ENCODE data around the gene ACTN4. TPM values are rescaled to one million over a fixed set of nuclear protein-coding genes. Genes with fewer than 3 reads are reported as not detected.
A peak's percentile ranks its signal among the peaks of the same experiment; 100 is the strongest.
"Not testable (repeated sequence)": the region's sequence is repeated elsewhere in the genome, so short reads cannot be mapped to it uniquely, and the experiment has no call there.

The ACTN4 gene
- total RNA-seq, 1 donor from 2014 or later = 454 TPM

- Histone ChIP-seq H3K4me1 (peaks cover 10% of the 10 kb centered on the region), H3K4me3 (no peak overlapping the region), H3K36me3 (peaks cover 98% of the 10 kb centered on the region), H3K9me3 (no peaks in the 10 kb centered on the region), H3K27ac (no peak overlapping the region), H3K27me3 (ENCODE audit: low read depth) (no peaks in the 10 kb centered on the region)
- TF ChIP-seq, protein P1, sequence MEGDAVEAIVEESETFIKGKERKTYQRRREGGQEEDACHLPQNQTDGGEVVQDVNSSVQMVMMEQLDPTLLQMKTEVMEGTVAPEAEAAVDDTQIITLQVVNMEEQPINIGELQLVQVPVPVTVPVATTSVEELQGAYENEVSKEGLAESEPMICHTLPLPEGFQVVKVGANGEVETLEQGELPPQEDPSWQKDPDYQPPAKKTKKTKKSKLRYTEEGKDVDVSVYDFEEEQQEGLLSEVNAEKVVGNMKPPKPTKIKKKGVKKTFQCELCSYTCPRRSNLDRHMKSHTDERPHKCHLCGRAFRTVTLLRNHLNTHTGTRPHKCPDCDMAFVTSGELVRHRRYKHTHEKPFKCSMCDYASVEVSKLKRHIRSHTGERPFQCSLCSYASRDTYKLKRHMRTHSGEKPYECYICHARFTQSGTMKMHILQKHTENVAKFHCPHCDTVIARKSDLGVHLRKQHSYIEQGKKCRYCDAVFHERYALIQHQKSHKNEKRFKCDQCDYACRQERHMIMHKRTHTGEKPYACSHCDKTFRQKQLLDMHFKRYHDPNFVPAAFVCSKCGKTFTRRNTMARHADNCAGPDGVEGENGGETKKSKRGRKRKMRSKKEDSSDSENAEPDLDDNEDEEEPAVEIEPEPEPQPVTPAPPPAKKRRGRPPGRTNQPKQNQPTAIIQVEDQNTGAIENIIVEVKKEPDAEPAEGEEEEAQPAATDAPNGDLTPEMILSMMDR (IDR thresholded peaks at IDR 0.05) = no peak
- ATAC-seq = no peak
- intact Hi-C loops (cut with DNase I) = no loop called here
- no peak for DNase-seq
Measured at GRCh38 chr19:38624822-38625221, 22.6 kb upstream of the ACTN4 start.

GRCh38 chr19:38626401-38626800 is 21.0 kb upstream of the ACTN4 start:
- peaks cover 6% of the 10 kb centered on the region for H3K4me1 ChIP-seq
- no peaks in the 10 kb centered on the region for H3K9me3 ChIP-seq
- ATAC-seq = no peak
- no peak for DNase-seq
- peaks cover 98% of the 10 kb centered on the region for H3K36me3 ChIP-seq
- no peak overlapping the region for H3K4me3 ChIP-seq
- intact Hi-C loops (cut with DNase I) = no loop called here
- H3K27ac ChIP-seq = no peak overlapping the region
- TF ChIP-seq, protein P1 (IDR thresholded peaks at IDR 0.05) = no peak
- no peaks in the 10 kb centered on the region for H3K27me3 ChIP-seq (ENCODE audit: low read depth)

DNA sequence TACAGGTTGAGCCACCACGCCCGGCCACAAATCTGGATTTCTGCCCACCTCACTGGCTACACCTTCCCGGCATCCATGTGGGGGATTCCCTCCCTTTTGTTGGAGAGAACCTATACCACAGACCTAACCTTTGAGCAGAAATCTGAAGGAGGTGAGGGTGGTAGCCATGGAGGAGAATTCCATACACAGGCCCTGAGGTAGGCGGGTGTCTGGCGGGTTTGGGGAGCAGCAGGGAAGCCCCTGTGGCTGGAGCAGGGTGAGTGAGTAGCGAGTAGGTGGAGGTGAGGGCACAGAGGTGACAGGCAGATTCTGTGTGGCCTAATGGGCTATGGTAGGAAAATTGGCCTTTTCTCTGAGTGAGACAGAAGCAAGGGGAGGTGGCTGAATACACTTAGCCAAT is 17.9 kb upstream of the ACTN4 start:
- intact Hi-C loops (cut with DNase I) = no loop called here
- peaks cover 87% of the 10 kb centered on the region for H3K36me3 ChIP-seq

GRCh38 chr19:38631301-38631700 is 16.1 kb upstream of the ACTN4 start:
- H3K27ac ChIP-seq; H3K4me3 ChIP-seq; intact Hi-C loops (cut with DNase I); H3K27me3 ChIP-seq (ENCODE audit: low read depth); DNase-seq; H3K9me3 ChIP-seq; ATAC-seq: not testable (repeated sequence)
- Histone ChIP-seq H3K36me3 (peaks cover 87% of the 10 kb centered on the region), H3K4me1 (peaks cover 32% of the 10 kb centered on the region)

More for the DNA sequence above, 17.9 kb upstream of the ACTN4 start:
- no peak for DNase-seq
- TF ChIP-seq, protein P1 (IDR thresholded peaks at IDR 0.05) = no peak
- peaks cover 18% of the 10 kb centered on the region for H3K4me1 ChIP-seq
- no peaks in the 10 kb centered on the region for H3K27me3 ChIP-seq (ENCODE audit: low read depth)
- no peaks in the 10 kb centered on the region for H3K9me3 ChIP-seq
- no peak overlapping the region for H3K27ac ChIP-seq
- H3K4me3 ChIP-seq = no peak overlapping the region
- no peak for ATAC-seq

GRCh38 chr19:38631811-38632475 is 15.5 kb upstream of the ACTN4 start:
- H3K4me1 ChIP-seq = peaks cover 38% of the 10 kb centered on the region
- peak overlapping the region; percentile 9 for H3K27ac ChIP-seq
- ATAC-seq; H3K9me3 ChIP-seq; H3K27me3 ChIP-seq (ENCODE audit: low read depth); H3K4me3 ChIP-seq; DNase-seq; intact Hi-C loops (cut with DNase I): not testable (repeated sequence)
- peaks cover 81% of the 10 kb centered on the region for H3K36me3 ChIP-seq

GRCh38 chr19:38632476-38633213 is 14.8 kb upstream of the ACTN4 start:
- intact Hi-C loops (cut with DNase I) = no loop called here
- Histone ChIP-seq H3K9me3 (no peaks in the 10 kb centered on the region), H3K27me3 (ENCODE audit: low read depth) (no peaks in the 10 kb centered on the region), H3K4me1 (peaks cover 45% of the 10 kb centered on the region), H3K27ac (no peak overlapping the region), H3K4me3 (no peak overlapping the region), H3K36me3 (peaks cover 74% of the 10 kb centered on the region)
- DNase-seq = no peak
- no peak for ATAC-seq
- TF ChIP-seq, protein P1 (IDR thresholded peaks at IDR 0.05) = no peak
